Measurements from ENCODE around the gene BICD1.
A peak's percentile ranks its signal among the peaks of the same experiment; 100 is the strongest.

BICD1 gene

GRCh38 chr12:32106517-32107358 is at the start of gene BICD1:
Gene BICD1 (plus strand): TSS chr12:32106847. CDS start chr12:32107332, 485 bp downstream.
- H3K4me3 ChIP-seq (ENCODE audit: low read depth, low read length), result peak within 1 kb of the TSS; percentile 86
- POLR2A ChIA-PET, result interaction anchor here (0.5 to 1.4 kb wide), 4 partner anchors 9 to 1915 kb away, joined by 3 to 7 read pairs (median 4); no protein-coding TSS in a partner anchor
- TF ChIP-seq CTCF (IDR thresholded peaks at IDR 0.05; ENCODE audit: insufficient read depth, low read length, missing control alignments), result peak; percentile 29
- no peak for DNase-seq (ENCODE audit: low read depth, low spot score)
- CTCF ChIA-PET, result interaction anchor here (0.7 to 1.8 kb wide), 13 partner anchors 8 to 453 kb away, joined by 3 to 9 read pairs (median 4); no protein-coding TSS in a partner anchor

GRCh38 chr12:32061033-32061432 is 45.6 kb upstream of the BICD1 start:
- TF ChIP-seq CTCF (IDR thresholded peaks at IDR 0.05; ENCODE audit: insufficient read depth, low read length, missing control alignments), result no peak
- DNase-seq (ENCODE audit: low read depth, low spot score), result no peak
- POLR2A ChIA-PET, result interaction anchor here (1.3 kb wide), 1 partner anchor 251 kb away, joined by 5 read pairs; no protein-coding TSS in a partner anchor
- no peak overlapping the region for H3K4me3 ChIP-seq (ENCODE audit: low read depth, low read length)
- CTCF ChIA-PET, result interaction anchor here (0.7 to 5.8 kb wide), 35 partner anchors 9 to 617 kb away, joined by 3 to 138 read pairs (median 4); partner anchors contain the start of gene BICD1

DNA sequence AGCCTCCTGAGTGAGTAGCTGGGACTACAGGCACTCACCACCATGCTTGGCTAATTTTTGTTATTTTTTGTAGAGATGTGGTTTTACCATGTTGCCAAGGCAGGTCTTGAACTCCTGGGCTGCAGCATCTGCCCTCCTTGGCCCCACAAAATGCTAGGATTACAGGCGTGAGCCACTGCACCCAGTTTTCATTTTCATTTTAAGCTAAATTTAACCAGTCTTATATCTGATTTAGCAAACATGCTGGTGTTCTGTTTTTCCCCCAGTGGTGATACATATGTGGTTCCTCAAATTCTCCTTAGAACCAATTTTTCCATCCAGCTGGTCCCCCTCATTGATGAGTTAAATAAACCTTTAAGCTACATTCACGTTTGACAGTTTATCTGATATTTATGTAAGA is 43.8 kb upstream of the BICD1 start:
- DNase-seq (ENCODE audit: low read depth, low spot score), result no peak
- ChIA-PET POLR2A (no interaction called here), CTCF (interaction anchor here (0.7 to 5.8 kb wide), 9 partner anchors 12 to 759 kb away, joined by 3 to 138 read pairs (median 5); partner anchors contain the start of gene BICD1)
- no peak for TF ChIP-seq CTCF (IDR thresholded peaks at IDR 0.05; ENCODE audit: insufficient read depth, low read length, missing control alignments)
- H3K4me3 ChIP-seq (ENCODE audit: low read depth, low read length), result no peak overlapping the region

- no peak for TF ChIP-seq CTCF (IDR thresholded peaks at IDR 0.05; ENCODE audit: insufficient read depth, low read length, missing control alignments)
- CTCF ChIA-PET, result interaction anchor here (1.1 to 5.2 kb wide), 5 partner anchors 14 to 381 kb away, joined by 3 to 138 read pairs (median 3); no protein-coding TSS in a partner anchor
- no peak overlapping the region for H3K4me3 ChIP-seq (ENCODE audit: low read depth, low read length)
- DNase-seq (ENCODE audit: low read depth, low spot score), result no peak
- POLR2A ChIA-PET, result interaction anchor here (0.5 kb wide), 1 partner anchor 308 kb away, joined by 3 read pairs; no protein-coding TSS in a partner anchor
These were observed 42.9 kb upstream of the BICD1 start for GRCh38 chr12:32063796-32064195.

DNA sequence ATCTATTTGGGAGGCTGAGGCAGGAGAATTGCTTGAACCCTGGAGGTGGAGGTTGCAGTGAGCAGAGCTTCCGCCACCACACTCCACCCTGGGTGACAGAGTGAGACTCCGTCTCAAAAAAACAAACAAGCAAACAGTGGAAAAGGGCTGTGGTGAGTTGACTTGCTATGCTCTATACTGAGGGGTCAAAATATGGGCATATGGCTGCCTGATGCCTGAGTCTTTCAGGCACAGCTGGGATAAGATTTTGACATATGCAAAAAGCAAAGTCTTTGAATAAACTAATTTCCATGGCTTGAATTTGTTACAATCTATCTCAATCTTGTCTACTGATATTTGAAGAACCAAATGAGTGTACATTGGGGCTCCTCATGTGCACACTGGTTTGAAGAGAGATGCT is 40.4 kb upstream of the BICD1 start:
- DNase-seq (ENCODE audit: low read depth, low spot score), result no peak
- TF ChIP-seq CTCF (IDR thresholded peaks at IDR 0.05; ENCODE audit: insufficient read depth, low read length, missing control alignments), result no peak
- POLR2A ChIA-PET, result no interaction called here
- CTCF ChIA-PET, result no interaction called here
- no peak overlapping the region for H3K4me3 ChIP-seq (ENCODE audit: low read depth, low read length)

DNA sequence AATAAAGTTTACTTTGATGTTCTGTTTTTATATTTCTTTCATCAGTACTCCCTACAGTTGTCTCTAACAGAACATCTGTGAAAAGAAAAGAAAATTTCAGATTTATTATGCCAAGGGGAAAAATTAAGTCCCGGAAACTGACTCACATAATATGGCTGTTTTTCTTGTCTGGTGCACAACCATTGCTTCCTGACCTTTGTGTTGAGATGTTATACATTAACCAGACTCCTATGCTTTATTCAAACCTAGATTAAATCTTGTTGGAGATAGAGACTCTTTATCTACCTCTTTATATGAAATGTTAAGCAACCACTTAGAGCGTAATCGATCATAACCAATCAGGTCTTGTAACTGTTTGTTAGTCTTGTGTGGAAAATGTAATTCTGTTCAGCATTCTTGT is 37.6 kb upstream of the BICD1 start:
- no peak for TF ChIP-seq CTCF (IDR thresholded peaks at IDR 0.05; ENCODE audit: insufficient read depth, low read length, missing control alignments)
- DNase-seq (ENCODE audit: low read depth, low spot score), result no peak
- ChIA-PET CTCF (interaction anchor here (0.9 to 4.0 kb wide), 5 partner anchors 9 to 417 kb away, joined by 3 to 58 read pairs (median 4); no protein-coding TSS in a partner anchor), POLR2A (interaction anchor here (0.7 kb wide), 1 partner anchor 551 kb away, joined by 3 read pairs; no protein-coding TSS in a partner anchor)
- H3K4me3 ChIP-seq (ENCODE audit: low read depth, low read length), result no peak overlapping the region

All from AG04449 (cell line).